ENCODE results near the gene MGMT. TPM values are rescaled to one million over a fixed set of nuclear protein-coding genes. Genes with fewer than 3 reads are reported as not detected.

The MGMT gene
- total RNA-seq, 1 donor from 2014 or later = 25.9 TPM

DNA sequence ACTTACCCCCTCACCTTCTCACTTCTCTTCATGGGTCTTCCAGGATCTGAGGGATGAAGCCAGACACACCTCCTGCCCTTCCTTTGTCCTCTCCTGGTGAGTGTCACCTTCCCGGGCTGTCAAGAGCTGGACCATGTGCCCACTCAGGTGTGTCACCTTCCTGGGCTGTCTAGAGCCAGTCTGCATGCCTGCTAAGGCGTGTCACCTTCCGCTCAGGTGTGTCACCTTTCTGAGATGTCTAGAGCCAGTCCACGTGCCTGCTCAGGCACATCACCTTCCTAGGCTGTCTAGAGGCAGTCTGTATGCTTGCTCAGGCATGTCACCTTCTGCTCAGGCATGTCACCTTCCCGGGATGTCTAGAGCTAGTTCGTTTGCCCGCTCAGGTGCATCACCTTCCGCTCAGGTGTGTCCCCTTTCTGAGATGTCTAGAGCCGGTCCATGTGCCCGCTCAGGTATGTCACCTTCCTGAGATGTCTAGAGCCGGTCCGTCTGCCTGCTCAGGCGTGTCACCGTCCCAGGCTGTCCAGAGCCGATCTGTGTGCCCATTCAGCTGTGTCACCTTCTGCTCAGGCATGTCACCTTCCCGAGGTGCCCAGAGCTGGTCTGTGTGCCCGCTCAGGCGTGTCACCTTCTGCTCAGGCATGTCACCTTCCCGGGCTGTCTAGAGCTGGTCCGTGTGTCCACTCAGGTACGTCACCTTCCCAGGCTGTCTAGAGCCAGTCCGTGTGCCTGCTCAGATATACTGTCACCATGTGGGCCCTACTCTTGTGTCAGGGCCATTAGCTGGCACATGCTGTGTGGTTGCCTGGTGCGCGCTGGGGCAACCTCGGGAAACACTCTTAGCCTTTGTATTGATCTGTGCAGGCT lies 251.7 kb downstream of the MGMT start:
- Mint-ChIP-seq H3K36me3 (ENCODE audit: low read depth, unreplicated experiment) (peaks cover 6% of the 10 kb centered on the region), H3K4me3 (ENCODE audit: unreplicated experiment) (no peak overlapping the region), H3K9me3 (ENCODE audit: unreplicated experiment) (no peaks in the 10 kb centered on the region), H3K27me3 (ENCODE audit: unreplicated experiment) (no peaks in the 10 kb centered on the region), H3K27ac (ENCODE audit: unreplicated experiment) (no peak overlapping the region), H3K4me1 (ENCODE audit: unreplicated experiment) (peaks cover 4% of the 10 kb centered on the region)
- TF ChIP-seq, protein P1, sequence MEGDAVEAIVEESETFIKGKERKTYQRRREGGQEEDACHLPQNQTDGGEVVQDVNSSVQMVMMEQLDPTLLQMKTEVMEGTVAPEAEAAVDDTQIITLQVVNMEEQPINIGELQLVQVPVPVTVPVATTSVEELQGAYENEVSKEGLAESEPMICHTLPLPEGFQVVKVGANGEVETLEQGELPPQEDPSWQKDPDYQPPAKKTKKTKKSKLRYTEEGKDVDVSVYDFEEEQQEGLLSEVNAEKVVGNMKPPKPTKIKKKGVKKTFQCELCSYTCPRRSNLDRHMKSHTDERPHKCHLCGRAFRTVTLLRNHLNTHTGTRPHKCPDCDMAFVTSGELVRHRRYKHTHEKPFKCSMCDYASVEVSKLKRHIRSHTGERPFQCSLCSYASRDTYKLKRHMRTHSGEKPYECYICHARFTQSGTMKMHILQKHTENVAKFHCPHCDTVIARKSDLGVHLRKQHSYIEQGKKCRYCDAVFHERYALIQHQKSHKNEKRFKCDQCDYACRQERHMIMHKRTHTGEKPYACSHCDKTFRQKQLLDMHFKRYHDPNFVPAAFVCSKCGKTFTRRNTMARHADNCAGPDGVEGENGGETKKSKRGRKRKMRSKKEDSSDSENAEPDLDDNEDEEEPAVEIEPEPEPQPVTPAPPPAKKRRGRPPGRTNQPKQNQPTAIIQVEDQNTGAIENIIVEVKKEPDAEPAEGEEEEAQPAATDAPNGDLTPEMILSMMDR (IDR thresholded peaks at IDR 0.05; ENCODE audit: unreplicated experiment) = no peak
- no peak for DNase-seq (ENCODE audit: low spot score)

DNA sequence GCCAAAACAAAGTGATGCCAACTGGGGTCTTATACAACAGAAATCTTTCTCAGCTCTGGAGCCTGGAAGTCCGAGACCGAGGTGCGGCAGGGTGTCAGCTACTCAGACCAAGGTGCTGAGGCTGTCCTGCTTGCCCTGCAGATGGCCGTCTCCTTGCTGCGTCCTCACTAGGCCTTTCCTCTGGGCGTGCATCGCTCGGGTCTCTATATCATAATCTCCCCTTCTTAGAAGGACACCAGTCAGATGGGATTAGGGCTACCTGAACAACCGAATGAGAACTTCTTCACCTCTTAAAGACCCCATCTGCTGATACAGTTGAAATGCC lies 252.3 kb downstream of the MGMT start:
- TF ChIP-seq, protein P1 (IDR thresholded peaks at IDR 0.05; ENCODE audit: unreplicated experiment) = no peak
- no peak for DNase-seq (ENCODE audit: low spot score)
- Mint-ChIP-seq H3K36me3 (ENCODE audit: low read depth, unreplicated experiment) (peaks cover 6% of the 10 kb centered on the region), H3K4me3 (ENCODE audit: unreplicated experiment) (no peak overlapping the region), H3K9me3 (ENCODE audit: unreplicated experiment) (no peaks in the 10 kb centered on the region), H3K27ac (ENCODE audit: unreplicated experiment) (no peak overlapping the region), H3K4me1 (ENCODE audit: unreplicated experiment) (peaks cover 4% of the 10 kb centered on the region), H3K27me3 (ENCODE audit: unreplicated experiment) (no peaks in the 10 kb centered on the region)

DNA sequence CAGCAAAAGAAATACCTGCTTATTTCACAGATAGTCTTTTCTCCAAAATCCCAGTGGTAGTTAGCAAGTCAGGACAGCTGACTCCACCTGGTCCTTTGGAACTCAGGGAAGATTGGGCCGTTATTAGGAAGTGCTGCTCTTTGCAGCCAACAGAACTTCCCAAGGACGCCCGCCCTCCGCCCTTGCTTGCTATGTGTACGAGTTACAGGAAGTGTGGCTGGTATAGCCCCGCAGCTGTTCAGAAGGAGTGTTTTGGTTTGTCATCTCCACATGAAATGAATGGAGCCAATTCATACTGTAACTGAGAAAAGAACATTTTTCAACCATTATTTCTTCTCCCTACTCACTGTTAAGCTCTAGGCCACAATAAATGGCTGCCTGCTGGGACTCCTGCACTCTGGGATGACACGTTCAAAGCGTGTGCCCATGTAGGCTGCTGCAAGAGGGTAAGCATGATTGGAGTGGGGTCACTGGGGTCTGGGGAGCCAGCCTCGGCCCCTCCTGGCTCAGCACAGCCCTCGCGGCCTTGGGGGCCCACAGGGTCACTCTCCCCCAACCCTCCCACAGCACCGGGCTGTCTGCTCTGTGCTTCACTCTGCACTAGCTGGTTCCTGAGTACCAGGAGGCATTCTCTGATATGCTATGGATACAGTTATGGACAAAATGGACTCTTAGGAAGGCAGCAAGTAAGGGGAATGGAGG lies 253.0 kb downstream of the MGMT start:
- Mint-ChIP-seq H3K27ac (ENCODE audit: unreplicated experiment) (no peak overlapping the region), H3K4me3 (ENCODE audit: unreplicated experiment) (no peak overlapping the region), H3K36me3 (ENCODE audit: low read depth, unreplicated experiment) (peaks cover 6% of the 10 kb centered on the region), H3K9me3 (ENCODE audit: unreplicated experiment) (no peaks in the 10 kb centered on the region), H3K4me1 (ENCODE audit: unreplicated experiment) (peaks cover 4% of the 10 kb centered on the region), H3K27me3 (ENCODE audit: unreplicated experiment) (no peaks in the 10 kb centered on the region)
- DNase-seq (ENCODE audit: low spot score) = no peak
- TF ChIP-seq, protein P1 (IDR thresholded peaks at IDR 0.05; ENCODE audit: unreplicated experiment) = no peak

DNA sequence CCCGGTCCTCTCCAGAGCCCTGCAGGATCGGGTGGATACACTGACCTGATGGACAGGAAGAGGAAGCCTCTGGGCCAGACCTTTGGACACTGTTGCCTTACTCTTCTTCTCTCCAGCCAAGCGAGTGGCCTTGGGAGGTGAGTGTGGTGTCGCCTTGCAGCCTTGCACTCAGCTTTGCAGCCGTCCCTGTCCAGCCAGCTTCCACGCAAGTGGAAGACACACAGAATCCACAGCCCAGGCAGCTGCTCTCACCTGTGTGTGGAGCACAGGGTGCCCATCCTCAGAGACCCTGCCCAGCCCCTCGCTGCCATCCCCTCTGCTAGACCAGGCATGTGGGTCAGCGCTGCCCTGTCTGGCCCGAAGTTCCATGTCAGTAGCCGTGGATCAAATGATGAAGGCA lies 258.0 kb downstream of the MGMT start:
- H3K27ac Mint-ChIP-seq (ENCODE audit: unreplicated experiment) = no peak overlapping the region
- H3K4me3 Mint-ChIP-seq (ENCODE audit: unreplicated experiment) = no peak overlapping the region
- DNase-seq (ENCODE audit: low spot score) = no peak
- no peaks in the 10 kb centered on the region for H3K9me3 Mint-ChIP-seq (ENCODE audit: unreplicated experiment)
- H3K4me1 Mint-ChIP-seq (ENCODE audit: unreplicated experiment) = no peaks in the 10 kb centered on the region
- peaks cover 1% of the 10 kb centered on the region for H3K27me3 Mint-ChIP-seq (ENCODE audit: unreplicated experiment)
- TF ChIP-seq, protein P1 (IDR thresholded peaks at IDR 0.05; ENCODE audit: unreplicated experiment) = no peak
- H3K36me3 Mint-ChIP-seq (ENCODE audit: low read depth, unreplicated experiment) = peaks cover 14% of the 10 kb centered on the region

DNA sequence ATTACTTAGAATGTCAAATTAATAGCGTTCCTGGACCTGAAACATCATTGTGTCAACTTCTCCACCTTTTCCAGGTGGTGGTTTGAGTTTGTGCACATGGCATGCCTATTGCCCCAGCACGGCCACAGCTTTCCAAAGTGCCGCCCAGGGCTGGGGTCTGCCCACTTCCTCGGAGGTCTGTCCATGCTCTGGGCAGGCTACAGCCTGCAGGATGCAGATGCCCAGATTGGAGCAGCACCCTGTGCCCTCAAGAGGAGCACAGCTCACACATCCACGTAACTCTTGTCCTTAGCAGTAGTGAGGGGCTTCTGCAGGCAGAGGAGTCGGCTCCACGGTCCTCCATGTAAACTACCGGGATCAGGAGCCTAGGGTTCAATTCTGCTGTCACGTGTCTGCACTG lies 258.4 kb downstream of the MGMT start:
- no peak overlapping the region for H3K4me3 Mint-ChIP-seq (ENCODE audit: unreplicated experiment)
- TF ChIP-seq, protein P1 (IDR thresholded peaks at IDR 0.05; ENCODE audit: unreplicated experiment) = no peak
- peaks cover 14% of the 10 kb centered on the region for H3K36me3 Mint-ChIP-seq (ENCODE audit: low read depth, unreplicated experiment)
- DNase-seq (ENCODE audit: low spot score) = no peak
- no peaks in the 10 kb centered on the region for H3K4me1 Mint-ChIP-seq (ENCODE audit: unreplicated experiment)
- no peaks in the 10 kb centered on the region for H3K9me3 Mint-ChIP-seq (ENCODE audit: unreplicated experiment)
- peaks cover 1% of the 10 kb centered on the region for H3K27me3 Mint-ChIP-seq (ENCODE audit: unreplicated experiment)
- no peak overlapping the region for H3K27ac Mint-ChIP-seq (ENCODE audit: unreplicated experiment)
